KG1 (cell line): ENCODE measurements around the gene KCND3.

Experiments used
- DNase-seq: peaks from one replicate; lab custom pipeline; 2025; lab: John Stamatoyannopoulos, UW

Gene KCND3

GRCh38 chr1:111988743-111989453 is 570 bp downstream of the KCND3 start:
- no peak for DNase-seq

GRCh38 chr1:111988377-111988742 is 1.1 kb downstream of the KCND3 start:
- DNase-seq, result no peak

GRCh38 chr1:111987502-111987901 is 2.0 kb downstream of the KCND3 start:
- no peak for DNase-seq

- DNase-seq, result no peak
Observed at GRCh38 chr1:111983500-111983899, 6.0 kb downstream of the KCND3 start.

GRCh38 chr1:111982428-111982827 is 7.0 kb downstream of the KCND3 start:
- no peak for DNase-seq

- no peak for DNase-seq
Observed at GRCh38 chr1:111981871-111982270, 7.6 kb downstream of the KCND3 start.

- no peak for DNase-seq
Observed at GRCh38 chr1:111981090-111981489, 8.4 kb downstream of the KCND3 start.

GRCh38 chr1:111980686-111981085 is 8.8 kb downstream of the KCND3 start:
- DNase-seq, result no peak

GRCh38 chr1:111978695-111979094 is 10.8 kb downstream of the KCND3 start:
- no peak for DNase-seq

GRCh38 chr1:111977378-111977777 is 12.1 kb downstream of the KCND3 start:
- DNase-seq, result no peak

- DNase-seq, result no peak
Observed at GRCh38 chr1:111976842-111977241, 12.6 kb downstream of the KCND3 start.

GRCh38 chr1:111976332-111976731 is 13.1 kb downstream of the KCND3 start:
- DNase-seq, result no peak

- no peak for DNase-seq
Observed at GRCh38 chr1:111973150-111973790, 16.2 kb downstream of the KCND3 start.

- no peak for DNase-seq
Observed at GRCh38 chr1:111971396-111971795, 18.1 kb downstream of the KCND3 start.

GRCh38 chr1:111968511-111968910 is 21.0 kb downstream of the KCND3 start:
- no peak for DNase-seq

- no peak for DNase-seq
Observed at GRCh38 chr1:111967886-111968285, 21.6 kb downstream of the KCND3 start.

- no peak for DNase-seq
Observed at GRCh38 chr1:111967067-111967690, 22.3 kb downstream of the KCND3 start.

GRCh38 chr1:111965781-111966443 is 23.6 kb downstream of the KCND3 start:
- no peak for DNase-seq

GRCh38 chr1:111963985-111964738 is 25.3 kb downstream of the KCND3 start:
- no peak for DNase-seq

- DNase-seq, result no peak
Observed at GRCh38 chr1:111961773-111962565, 27.5 kb downstream of the KCND3 start.

- no peak for DNase-seq
Observed at GRCh38 chr1:111961016-111961415, 28.5 kb downstream of the KCND3 start.
